IMR-90 (cell line): ENCODE data around the gene MCL1. TPM values are rescaled to one million over a fixed set of nuclear protein-coding genes. Genes with fewer than 3 reads are reported as not detected.

ENCODE experiments used
- ATAC-seq: fragments of 200-7000 bp; cut with Tn5 transposase; 2 replicates; pipeline ENCODE4 v1.9.1; 2020; ENCODE audit warnings: low read depth, mild to moderate bottlenecking, moderate library complexity
- BruUV-seq: library from RNA; stranded (reverse); fragments of 400-500 nt; replicated peaks from 2 replicates; lab custom pipeline; 2021; lab: Mats Ljungman, UMichigan
- CTCF ChIA-PET: fragments of 300-600 bp; formaldehyde crosslinking; extraction: SDS; loops from one replicate; lab custom pipeline; 2021; ENCODE audit warnings: antibody characterized with exemption; lab: Yijun Ruan, JAX
- POLR2A ChIA-PET: fragments of 300-600 bp; sonication (Branson Sonifier 250); formaldehyde crosslinking; loops from one replicate; lab custom pipeline; 2022; ENCODE audit warnings: antibody characterized with exemption; ENCODE audit not compliant: unreplicated experiment; lab: Charles Lee
- DNase-seq: peaks from one replicate; pipeline ENCODE4 v3.0.0; 2013
- H2AFZ ChIP-seq: replicated peaks from 2 replicates; pipeline ENCODE3; 2013; ENCODE audit warnings: low read length, mild to moderate bottlenecking; ENCODE audit not compliant: poor library complexity
- H2AK5ac ChIP-seq: 2 replicates; pipeline ENCODE4 v1.6.1; 2013; ENCODE audit warnings: low read depth, low read length, inconsistent platforms
- H2AK9ac ChIP-seq: replicated peaks from 2 replicates; pipeline ENCODE3; 2013; ENCODE audit warnings: mild to moderate bottlenecking, low read depth, low read length, moderate library complexity; ENCODE audit not compliant: poor library complexity
- H2BK120ac ChIP-seq: 2 replicates; pipeline ENCODE4 v1.6.1; 2013; ENCODE audit warnings: low read depth, low read length, inconsistent platforms
- H2BK15ac ChIP-seq: 3 replicates; pipeline ENCODE4 v1.6.1; 2013; ENCODE audit warnings: low read depth, low read length, inconsistent platforms
- H2BK20ac ChIP-seq: 2 replicates; pipeline ENCODE4 v1.6.1; 2013; ENCODE audit warnings: low read depth, mild to moderate bottlenecking, inconsistent platforms, low read length, moderate library complexity
- H2BK5ac ChIP-seq: 2 replicates; pipeline ENCODE4 v1.6.1; 2013; ENCODE audit warnings: mild to moderate bottlenecking, low read depth, low read length, inconsistent platforms; ENCODE audit not compliant: poor library complexity, severe bottlenecking
- H3K14ac ChIP-seq: replicated peaks from 2 replicates; pipeline ENCODE4 v1.6.1; 2013; ENCODE audit warnings: low read depth, low read length, inconsistent platforms
- H3K18ac ChIP-seq: 2 replicates; pipeline ENCODE4 v1.6.1; 2013; ENCODE audit warnings: low read depth, low read length, control low read depth
- H3K23ac ChIP-seq: 2 replicates; pipeline ENCODE4 v1.6.1; 2013; ENCODE audit warnings: low read depth, low read length, inconsistent platforms
- H3K27ac ChIP-seq: 2 replicates; pipeline ENCODE4 v1.5.1; 2013; ENCODE audit warnings: mild to moderate bottlenecking, control low read depth, low read length; ENCODE audit not compliant: insufficient read depth
- H3K27me3 ChIP-seq: 2 replicates; pipeline ENCODE4 v1.6.1; 2013; ENCODE audit warnings: low read length; ENCODE audit not compliant: control insufficient read depth, insufficient read depth
- H3K36me3 ChIP-seq: 2 replicates; pipeline ENCODE4 v1.6.1; 2013; ENCODE audit warnings: low read length, mixed read lengths; ENCODE audit not compliant: control insufficient read depth, insufficient read depth
- H3K4ac ChIP-seq: 2 replicates; pipeline ENCODE4 v1.6.1; 2013; ENCODE audit warnings: low read depth, low read length, inconsistent platforms
- H3K4me1 ChIP-seq: 2 replicates; pipeline ENCODE4 v1.6.1; 2013; ENCODE audit warnings: low read length, mixed read lengths; ENCODE audit not compliant: control insufficient read depth, insufficient read depth
- H3K4me2 ChIP-seq: 2 replicates; pipeline ENCODE4 v1.6.1; 2013; ENCODE audit warnings: low read depth, mild to moderate bottlenecking, control low read depth, low read length, moderate library complexity
- H3K4me3 ChIP-seq: 2 replicates; pipeline ENCODE4 v1.5.1; 2013; ENCODE audit warnings: low read depth, mild to moderate bottlenecking, control low read depth, low read length, moderate library complexity; ENCODE audit not compliant: insufficient read depth
- H3K56ac ChIP-seq: 2 replicates; pipeline ENCODE4 v1.6.1; 2013; ENCODE audit warnings: low read length, inconsistent platforms; ENCODE audit not compliant: insufficient read depth; ENCODE audit errors: extremely low read depth
- H3K79me1 ChIP-seq, 2 experiments: 2 replicates each; pipeline ENCODE4 v1.6.1; 2013; ENCODE audit warnings: low read length in 2 of 2, inconsistent platforms in 1 of 2, low read depth in 1 of 2
- H3K9ac ChIP-seq: 2 replicates; pipeline ENCODE4 v1.6.1; 2013; ENCODE audit warnings: low read depth, low read length, control low read depth
- H3K9me1 ChIP-seq: 2 replicates; pipeline ENCODE4 v1.6.1; 2013; ENCODE audit warnings: low read length, inconsistent platforms; ENCODE audit not compliant: insufficient read depth
- H3K9me3 ChIP-seq: 2 replicates; pipeline ENCODE4 v1.6.1; 2013; ENCODE audit warnings: low read length; ENCODE audit not compliant: control insufficient read depth, insufficient read depth
- H4K20me1 ChIP-seq: 2 replicates; pipeline ENCODE4 v1.6.1; 2013; ENCODE audit warnings: low read length, inconsistent platforms; ENCODE audit not compliant: insufficient read depth
- H4K5ac ChIP-seq: 2 replicates; pipeline ENCODE4 v1.6.1; 2013; ENCODE audit warnings: mild to moderate bottlenecking, low read depth, low read length, control low read depth
- H4K8ac ChIP-seq, 2 experiments: 2 replicates each; pipeline ENCODE4 v1.6.1; 2013; ENCODE audit warnings: low read depth in 2 of 2, low read length in 2 of 2, control low read depth in 1 of 2, inconsistent platforms in 1 of 2
- H4K91ac ChIP-seq: 2 replicates; pipeline ENCODE4 v1.6.1; 2013; ENCODE audit warnings: low read depth, low read length, inconsistent platforms; ENCODE audit not compliant: insufficient read depth
- CEBPB ChIP-seq: IDR thresholded peaks from 2 replicates; pipeline ENCODE4 v1.6.1; 2012; ENCODE audit warnings: low read depth, low read length, improper control_type of control experiment
- CTCF ChIP-seq: conservative IDR thresholded peaks from 2 replicates; pipeline ENCODE4 v1.5.1; 2012; ENCODE audit warnings: mild to moderate bottlenecking, low read depth, low read length, improper control_type of control experiment
- ELK1 ChIP-seq: fragments of 150-350 bp; IDR thresholded peaks from 2 replicates; pipeline ENCODE4 v1.6.1; 2016; ENCODE audit warnings: low read depth, mild to moderate bottlenecking, low read length, moderate library complexity, borderline replicate concordance
- MAFK ChIP-seq: IDR thresholded peaks from 2 replicates; pipeline ENCODE4 v1.6.1; 2012; ENCODE audit warnings: low read depth, low read length, improper control_type of control experiment
- MAZ ChIP-seq: IDR thresholded peaks from 2 replicates; pipeline ENCODE4 v1.6.1; 2012; ENCODE audit warnings: low read depth, mild to moderate bottlenecking, low read length, improper control_type of control experiment, moderate library complexity, borderline replicate concordance
- NFE2L2 ChIP-seq: fragments of 150-350 bp; IDR thresholded peaks from 2 replicates; pipeline ENCODE4 v1.6.1; 2016; ENCODE audit warnings: low read depth, mild to moderate bottlenecking, low read length
- POLR2A ChIP-seq: IDR thresholded peaks from 2 replicates; pipeline ENCODE4 v1.6.1; 2012; ENCODE audit warnings: mild to moderate bottlenecking, low read depth, low read length
- RAD21 ChIP-seq: IDR thresholded peaks from 2 replicates; pipeline ENCODE4 v1.6.1; 2012; ENCODE audit warnings: low read length, improper control_type of control experiment
- RCOR1 ChIP-seq: IDR thresholded peaks from 2 replicates; pipeline ENCODE4 v1.6.1; 2012; ENCODE audit warnings: mild to moderate bottlenecking, low read length, improper control_type of control experiment; ENCODE audit not compliant: insufficient replicate concordance
- RFX5 ChIP-seq: IDR thresholded peaks from 2 replicates; pipeline ENCODE4 v1.8.0; 2012; ENCODE audit warnings: low read depth, mild to moderate bottlenecking, low read length, moderate library complexity
- SMC3 ChIP-seq: fragments of 150-350 bp; IDR thresholded peaks from 2 replicates; pipeline ENCODE4 v1.6.1; 2016; ENCODE audit warnings: low read depth, mild to moderate bottlenecking, antibody characterized with exemption, low read length, moderate library complexity
- USF2 ChIP-seq: fragments of 150-350 bp; IDR thresholded peaks from 2 replicates; pipeline ENCODE4 v1.6.1; 2017; ENCODE audit warnings: mild to moderate bottlenecking, antibody characterized with exemption, low read length, low read depth
- WGBS, 2 experiments: methylation state at CpG; one replicate each; pipeline versions ENCODE4 v1.1.5 to v1.1.7; 2013; ENCODE audit warnings: missing lambda C conversion rate in 2 of 2; ENCODE audit not compliant: insufficient read length in 1 of 2; ENCODE audit errors: extremely low coverage in 2 of 2; 5-methylcytosine and 5-hydroxymethylcytosine counted together
- dilution Hi-C: fragments of 300-500 bp; cut with HindIII; formaldehyde crosslinking; loops from one replicate; pipeline ENCODE4 v1.14.3; 2018; ENCODE audit warnings: low sequenced_read_pairs; ENCODE audit not compliant: unreplicated experiment
- in situ Hi-C: fragments of 300-500 bp; cut with MboI; formaldehyde crosslinking; loops from 3 replicates; pipeline ENCODE4 v1.14.3; 2019; ENCODE audit warnings: low sequenced_read_pairs, inconsistent platforms, mixed read lengths
- intact Hi-C: fragments of 100-400 bp; cut with micrococcal nuclease; formaldehyde crosslinking; loops from 2 replicates; pipeline ENCODE4 v1.10.0; 2022
- polyA plus RNA-seq, 3 experiments: library from polyadenylated mRNA; depleted of rRNA; stranded (reverse); fragments of >200 nt; gene quantifications; 2 replicates each; pipeline ENCODE4 v1.2.3, GENCODE V29; 2012; ENCODE audit warnings: low replicate concordance in 1 of 3
- total RNA-seq: library from RNA; depleted of rRNA; stranded (reverse); fragments of >200 nt; gene quantifications from 2 replicates; pipeline ENCODE4 v1.2.3, GENCODE V29; 2012

The MCL1 gene
- total and polyA plus RNA-seq, 2 of the 4 experiments (the other 2 are of a cell fraction), result 79.5 to 142 TPM

- Histone ChIP-seq H4K20me1 (no peaks in the 10 kb centered on the region; the same call in none of the 2 replicates), H3K9me3 (no peaks in the 10 kb centered on the region), H2AFZ (peak within 1 kb of the TSS; percentile 94), H3K4me1 (peaks cover 26% of the 10 kb centered on the region), H3K79me1 (peaks cover 0 to 28% of the 10 kb centered on the region in 2 experiments; a peak in 2 of 4 replicates), H2AK5ac (peak within 1 kb of the TSS; percentile 76), H3K14ac (peak within 1 kb of the TSS; percentile 93), H3K9me1 (0 out of 2 replicates have a peak, but pooled peaks cover 5% of the 10 kb centered on the region), H3K9ac (peak within 1 kb of the TSS; percentile 78), H2BK20ac (0 out of 2 replicates have a peak within 1 kb of the TSS, but pooled peaks have one; percentile 42), H3K36me3 (no peaks in the 10 kb centered on the region), H4K5ac (peak within 1 kb of the TSS; percentile 74), H3K56ac (peak within 1 kb of the TSS; percentile 25; the same call in 1 of the 2 replicates), H4K8ac (peak within 1 kb of the TSS; percentile 81 to 84; a peak in 3 of 4 replicates), H2BK15ac (peak within 1 kb of the TSS; percentile 89; the same call in 2 of the 3 replicates), H3K27me3 (no peaks in the 10 kb centered on the region), H3K4me3 (peak within 1 kb of the TSS; percentile 50), H3K23ac (peak within 1 kb of the TSS; percentile 97), H3K4me2 (peak within 1 kb of the TSS; percentile 99), H2AK9ac (peak within 1 kb of the TSS; percentile 97), H3K27ac (peak within 1 kb of the TSS; percentile 59), H4K91ac (peak within 1 kb of the TSS; percentile 79), H2BK120ac (peak within 1 kb of the TSS; percentile 80), H2BK5ac (peak within 1 kb of the TSS; percentile 61), H3K4ac (peak within 1 kb of the TSS; percentile 94), H3K18ac (peak within 1 kb of the TSS; percentile 51; the same call in 1 of the 2 replicates)
- dilution Hi-C loops, result no loop called here
- intact Hi-C loops, result loop anchor here (2.0 kb wide), 2 partner anchors 62 to 84 kb away; partner anchors contain the start of gene TARS2
- peak; percentile 78 for DNase-seq
- peak; percentile 72 for ATAC-seq
- POLR2A ChIA-PET, result interaction anchor here (0.6 to 1.0 kb wide), 2 partner anchors 30 to 40 kb away, joined by 3 to 5 read pairs; no protein-coding TSS in a partner anchor
- in situ Hi-C loops, result no loop called here
- WGBS, 2 experiments, result 1% methylated on average over 37 of the region's 91 CpGs; no CpG with 5 or more reads in 1 of the 2 experiments
- BruUV-seq, result no TSS peak
- CTCF ChIA-PET, result interaction anchor here (0.6 to 1.0 kb wide), 3 partner anchors 12 to 48 kb away, joined by 3 to 5 read pairs (median 3); no protein-coding TSS in a partner anchor
- peak; percentile 34; the same call in 1 of the 2 replicates for TF ChIP-seq CEBPB
- TF ChIP-seq MAFK, result no peak
- no peak for TF ChIP-seq ELK1
- no peak for TF ChIP-seq USF2
- TF ChIP-seq RAD21, result no peak
- no peak; the same call in 1 of the 2 replicates for TF ChIP-seq MAZ
- TF ChIP-seq POLR2A, result peak; percentile 12; the same call in 1 of the 2 replicates
- TF ChIP-seq CTCF, result peak; percentile 20; the same call in 1 of the 2 replicates
- no peak for TF ChIP-seq SMC3
- TF ChIP-seq RCOR1, result no peak
- TF ChIP-seq RFX5, result no peak
- no peak for TF ChIP-seq NFE2L2
Measured at GRCh38 chr1:150548632-150549495, 30.5 kb downstream of the MCL1 start, which contains the start of gene ADAMTSL4. TSS of gene ADAMTSL4 (plus strand) at chr1:150549408. CDS start at chr1:150552289, 2,881 bp downstream.
